HAP-1 (cell line): ENCODE results near the gene BLVRA.
"Not testable (repeated sequence)": the region's sequence is repeated elsewhere in the genome, so short reads cannot be mapped to it uniquely, and the experiment has no call there.

Experiments
- DNase-seq, 2 experiments: peaks; one replicate each; pipeline ENCODE4 v3.0.0-alpha.2; 2016 to 2020; ENCODE audit warnings: low spot score in 2 of 2
- H3K27me3 ChIP-seq: fragments of 250-450 bp; sonication (Bioruptor Pico); 2 replicates; pipeline ENCODE4 v1.5.1; 2020; ENCODE audit warnings: low read depth, mild to moderate bottlenecking, moderate library complexity
- H3K36me3 ChIP-seq: fragments of 250-450 bp; sonication (Bioruptor Pico); replicated peaks from 2 replicates; pipeline ENCODE4 v1.5.1; 2020; ENCODE audit warnings: mild to moderate bottlenecking
- H3K4me1 ChIP-seq: fragments of 250-450 bp; sonication (Bioruptor Pico); 2 replicates; pipeline ENCODE4 v1.5.1; 2020; ENCODE audit warnings: mild to moderate bottlenecking
- H3K4me3 ChIP-seq: fragments of 250-450 bp; sonication (Bioruptor Pico); 2 replicates; pipeline ENCODE4 v1.5.1; 2020; ENCODE audit warnings: mild to moderate bottlenecking, moderate library complexity
- H3K9me3 ChIP-seq: fragments of 250-450 bp; sonication (Bioruptor Pico); 2 replicates; pipeline ENCODE4 v1.5.1; 2020; ENCODE audit warnings: mild to moderate bottlenecking, moderate library complexity
- in situ Hi-C: fragments of 300-500 bp; cut with MboI; formaldehyde crosslinking; loops from 3 replicates; pipeline ENCODE4 v1.14.3; 2020; ENCODE audit warnings: low sequenced_read_pairs, inconsistent platforms, mixed read lengths

The BLVRA gene

DNA sequence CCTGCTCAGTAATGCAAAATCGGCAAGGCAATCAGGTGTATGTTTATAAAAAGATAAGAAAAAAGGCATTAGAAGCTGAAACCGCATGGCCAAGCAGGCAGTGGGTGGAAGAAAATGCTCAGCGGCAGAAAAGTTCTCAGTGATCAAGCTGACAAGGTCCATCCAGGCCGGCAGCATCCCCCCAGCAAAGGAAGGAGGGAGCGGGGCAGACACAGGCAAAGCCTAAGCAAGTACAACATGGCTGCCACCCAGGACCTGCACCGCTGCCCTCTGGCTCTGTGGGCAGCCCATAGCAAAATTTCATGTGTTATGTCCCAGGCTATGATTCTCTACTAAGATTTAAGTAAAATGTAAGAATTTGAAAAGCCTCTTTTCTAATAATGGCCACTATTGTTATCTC lies 65.5 kb downstream of the BLVRA start:
- Histone ChIP-seq H3K9me3 (no peaks in the 10 kb centered on the region; the same call in 1 of the 2 replicates), H3K27me3 (no peaks in the 10 kb centered on the region; the same call in 1 of the 2 replicates), H3K36me3 (no peaks in the 10 kb centered on the region), H3K4me1 (0 out of 2 replicates have a peak, but pooled peaks cover 2% of the 10 kb centered on the region), H3K4me3 (no peak overlapping the region)
- in situ Hi-C loops, result no loop called here
- no peak for DNase-seq

DNA sequence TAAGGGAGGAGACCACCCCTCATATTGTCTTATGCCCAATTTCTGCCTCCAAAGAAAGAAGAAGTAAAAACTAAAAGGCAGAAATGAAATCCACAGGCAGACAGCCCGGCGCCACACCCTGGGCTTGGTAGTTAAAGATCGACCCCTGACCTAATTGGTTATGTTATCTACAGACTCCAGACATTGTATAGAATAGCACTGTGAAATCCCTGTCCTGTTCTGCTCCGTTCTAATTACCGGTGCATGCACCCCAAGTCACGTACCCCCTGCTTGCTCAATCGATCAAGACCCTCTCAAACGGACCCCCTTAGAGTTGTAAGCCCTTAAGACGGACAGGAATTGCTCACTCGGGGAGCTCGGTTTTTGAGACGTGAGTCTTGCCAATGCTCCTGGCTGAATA lies 66.0 kb downstream of the BLVRA start:
- in situ Hi-C loops, H3K27me3 ChIP-seq, DNase-seq, H3K36me3 ChIP-seq, H3K4me1 ChIP-seq, H3K4me3 ChIP-seq, H3K9me3 ChIP-seq: not testable (repeated sequence)

DNA sequence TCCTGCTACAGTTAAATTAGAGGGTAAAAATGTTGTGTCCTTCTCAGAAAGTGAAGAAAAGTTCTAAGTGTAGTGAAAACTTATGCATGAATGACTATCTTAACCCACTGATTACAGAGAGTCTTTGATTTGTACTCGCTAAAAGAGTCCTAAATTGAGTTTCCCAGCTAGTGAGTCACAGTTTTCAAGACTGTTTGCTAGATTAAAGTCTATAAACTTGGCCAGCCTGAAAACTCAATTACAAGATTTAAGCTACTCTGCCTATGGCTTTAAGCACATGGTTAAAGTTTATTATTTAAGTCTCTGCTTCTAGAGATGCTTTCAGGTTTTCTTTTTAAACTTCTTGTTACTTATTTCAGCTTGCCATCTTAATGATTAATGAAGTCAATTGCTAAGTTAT lies 66.5 kb downstream of the BLVRA start:
- Histone ChIP-seq H3K9me3 (no peaks in the 10 kb centered on the region; the same call in 1 of the 2 replicates), H3K27me3 (no peaks in the 10 kb centered on the region; the same call in 1 of the 2 replicates), H3K36me3 (no peaks in the 10 kb centered on the region), H3K4me3 (no peak overlapping the region), H3K4me1 (0 out of 2 replicates have a peak, but pooled peaks cover 2% of the 10 kb centered on the region)
- no peak for DNase-seq
- in situ Hi-C loops, result loop anchor here (25.0 kb wide), 2 partner anchors 238 to 363 kb away; partner anchors contain the start of gene STK17A

DNA sequence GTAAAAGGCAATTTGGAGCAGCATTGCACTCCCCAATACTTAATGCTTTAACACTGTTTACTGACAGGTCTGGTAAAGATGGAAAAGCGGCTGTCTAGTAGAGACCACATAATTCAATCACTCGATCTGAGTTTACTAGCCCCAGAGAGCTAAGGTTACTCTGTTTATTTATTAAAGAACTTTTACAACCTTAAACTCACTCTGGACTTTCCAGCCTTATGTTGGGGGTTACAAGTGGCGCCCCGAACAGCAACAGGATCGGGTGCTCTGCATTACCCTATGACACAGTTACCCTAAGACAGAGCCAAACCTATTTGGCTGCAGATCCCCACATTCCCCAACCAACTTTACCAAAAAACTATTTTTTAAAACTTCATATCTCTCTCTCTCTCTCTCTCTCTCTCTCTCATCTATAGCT lies 66.9 kb downstream of the BLVRA start:
- DNase-seq, result no peak
- H3K4me1 ChIP-seq, result 0 out of 2 replicates have a peak, but pooled peaks cover 2% of the 10 kb centered on the region
- no peaks in the 10 kb centered on the region for H3K36me3 ChIP-seq
- in situ Hi-C loops, result loop anchor here (25.0 kb wide), 2 partner anchors 238 to 363 kb away; partner anchors contain the start of gene STK17A
- H3K9me3 ChIP-seq, result no peaks in the 10 kb centered on the region; the same call in 1 of the 2 replicates
- no peaks in the 10 kb centered on the region; the same call in 1 of the 2 replicates for H3K27me3 ChIP-seq
- no peak overlapping the region for H3K4me3 ChIP-seq

DNA sequence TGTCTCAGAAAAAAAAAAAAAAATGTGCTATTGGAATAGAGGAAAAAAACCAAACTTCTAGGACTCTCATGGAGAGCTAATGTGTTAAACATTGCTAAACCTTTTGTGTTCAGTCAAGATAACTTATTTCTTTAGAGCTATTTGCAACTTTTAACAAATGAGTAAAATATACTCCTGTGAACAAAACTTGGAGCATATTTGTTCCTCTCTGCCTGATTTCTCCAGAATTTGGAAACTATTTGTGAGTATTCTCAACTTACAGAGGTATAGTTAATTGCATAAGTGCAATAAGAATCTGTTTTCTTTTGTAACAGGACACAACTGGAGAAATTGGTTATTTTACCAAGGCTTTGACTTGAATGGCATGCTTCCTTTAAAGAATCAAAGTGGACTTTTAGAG lies 72.4 kb downstream of the BLVRA start:
- DNase-seq, H3K4me3 ChIP-seq, H3K36me3 ChIP-seq, H3K9me3 ChIP-seq, H3K4me1 ChIP-seq, H3K27me3 ChIP-seq: not testable (repeated sequence)
- in situ Hi-C loops, result loop anchor here (10.0 to 25.0 kb wide), 3 partner anchors 106 to 369 kb away; partner anchors contain the start of genes COA1 and STK17A

DNA sequence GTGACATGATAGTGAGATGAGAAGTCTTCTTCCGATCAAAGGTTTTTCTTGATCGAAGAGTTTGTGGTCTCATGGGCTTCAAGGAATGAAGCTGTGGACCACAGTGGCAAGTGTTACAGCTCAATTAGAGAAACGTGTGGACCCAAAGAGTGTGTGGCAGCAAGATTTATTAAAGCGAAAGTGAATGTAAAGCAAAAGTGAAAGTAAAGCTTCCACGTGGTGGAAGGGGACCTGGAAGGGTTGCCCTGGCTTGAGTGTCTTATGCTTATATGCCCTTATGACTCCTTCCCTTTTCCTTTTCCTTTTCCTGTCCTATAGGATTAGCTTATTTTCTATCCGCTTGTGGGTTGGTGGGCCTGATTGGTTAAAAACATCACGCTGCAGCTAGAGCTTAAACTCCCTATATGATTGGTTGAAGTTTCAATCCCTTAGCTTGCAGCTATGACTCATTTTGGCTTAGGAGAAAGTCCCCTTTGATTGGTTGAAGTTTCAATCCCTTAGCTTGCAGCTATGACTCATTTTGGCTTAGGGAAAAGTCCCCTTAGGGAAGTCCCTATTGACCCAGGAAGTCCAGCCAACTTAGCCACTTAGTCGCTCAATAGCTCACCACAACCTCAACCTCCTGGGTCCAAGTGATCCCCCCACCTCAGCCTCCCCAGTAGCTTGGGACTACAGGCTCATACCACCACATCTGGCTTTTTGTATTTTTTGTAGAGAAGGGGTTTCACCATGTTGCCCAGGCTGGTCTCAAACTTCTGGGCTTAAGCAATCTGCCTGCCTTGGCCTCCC lies 76.2 kb downstream of the BLVRA start:
- Histone ChIP-seq H3K4me3 (no peak overlapping the region), H3K9me3 (no peaks in the 10 kb centered on the region), H3K36me3 (no peaks in the 10 kb centered on the region), H3K27me3 (no peaks in the 10 kb centered on the region), H3K4me1 (peaks cover 4% of the 10 kb centered on the region; the same call in 1 of the 2 replicates)
- in situ Hi-C loops, result loop anchor here (10.0 to 25.0 kb wide), 3 partner anchors 110 to 372 kb away; partner anchors contain the start of genes COA1 and STK17A
- DNase-seq, result no peak

DNA sequence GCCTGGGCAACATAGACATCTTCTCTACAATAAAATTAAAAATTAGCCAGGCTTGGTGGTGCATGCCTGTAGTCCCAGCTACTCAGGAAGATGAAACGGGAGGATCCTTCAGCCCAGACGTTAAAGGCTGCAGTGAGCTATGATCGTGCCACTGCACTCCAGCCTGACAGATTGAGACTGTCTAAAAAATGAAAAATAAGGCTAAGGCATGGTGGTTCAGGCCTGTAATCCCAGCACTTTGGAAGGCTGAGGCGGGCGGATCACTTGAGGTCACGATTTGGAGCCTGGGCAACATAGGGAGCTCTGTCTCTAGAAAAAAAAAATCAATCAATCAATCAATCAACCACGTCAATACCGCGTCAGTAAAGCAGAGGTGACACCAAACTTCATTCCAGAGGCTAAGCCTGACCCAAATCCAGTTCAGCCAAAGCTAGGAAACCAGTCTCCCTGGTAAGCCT lies 79.8 kb downstream of the BLVRA start:
- H3K9me3 ChIP-seq, result no peaks in the 10 kb centered on the region
- DNase-seq, result no peak
- no peaks in the 10 kb centered on the region for H3K27me3 ChIP-seq
- H3K4me3 ChIP-seq, result peak overlapping the region; percentile 19
- in situ Hi-C loops, result loop anchor here (10.0 to 25.0 kb wide), 3 partner anchors 113 to 376 kb away; partner anchors contain the start of genes COA1 and STK17A
- peaks cover 14% of the 10 kb centered on the region for H3K4me1 ChIP-seq
- no peaks in the 10 kb centered on the region for H3K36me3 ChIP-seq

DNA sequence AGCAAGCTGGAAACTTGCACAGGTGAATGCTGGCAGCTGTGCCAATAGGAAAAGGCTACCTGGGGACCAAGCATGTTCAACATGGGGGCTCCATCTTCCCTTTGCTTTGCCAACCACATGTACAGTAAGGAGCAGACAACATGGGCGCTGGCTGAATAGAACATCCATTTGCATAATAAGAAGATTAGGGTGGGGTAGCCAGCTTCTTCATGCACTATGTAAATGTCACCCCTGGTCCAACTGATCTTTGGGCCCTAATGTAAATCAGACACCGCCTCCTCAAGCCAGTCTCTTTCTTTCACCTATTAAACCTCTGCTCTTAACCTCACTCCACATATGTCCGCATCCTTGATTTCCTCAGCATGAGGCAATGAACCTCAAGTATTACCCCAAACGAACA lies 84.8 kb downstream of the BLVRA start:
- no peaks in the 10 kb centered on the region for H3K9me3 ChIP-seq
- no peaks in the 10 kb centered on the region for H3K36me3 ChIP-seq
- peaks cover 19% of the 10 kb centered on the region for H3K4me1 ChIP-seq
- no peak overlapping the region for H3K4me3 ChIP-seq
- DNase-seq, result peak; percentile 56 to 69
- H3K27me3 ChIP-seq, result no peaks in the 10 kb centered on the region
- in situ Hi-C loops, result loop anchor here (25.0 kb wide), 2 partner anchors 256 to 381 kb away; partner anchors contain the start of gene STK17A

DNA sequence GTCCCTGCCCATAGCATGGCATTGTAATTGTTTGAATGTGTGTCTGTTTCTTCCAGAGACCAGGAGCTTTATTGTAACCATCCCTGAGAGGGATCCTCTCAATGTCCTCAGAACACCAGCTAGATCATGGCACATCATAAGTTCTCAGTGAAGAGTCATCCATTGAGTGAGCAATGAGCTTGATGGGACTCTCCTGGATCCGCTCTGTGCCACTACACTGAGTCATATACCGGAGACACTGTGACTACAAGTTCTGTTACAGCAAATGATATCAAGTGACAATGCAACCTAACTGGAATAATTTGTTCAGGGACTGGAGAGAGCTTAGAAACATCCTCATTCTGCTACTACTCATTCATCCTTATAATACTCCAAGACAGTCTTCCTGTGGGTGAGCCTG lies 85.8 kb downstream of the BLVRA start:
- no peaks in the 10 kb centered on the region for H3K27me3 ChIP-seq
- DNase-seq, result no peak
- H3K9me3 ChIP-seq, result no peaks in the 10 kb centered on the region
- in situ Hi-C loops, result loop anchor here (25.0 kb wide), 2 partner anchors 257 to 382 kb away; partner anchors contain the start of gene STK17A
- H3K36me3 ChIP-seq, result no peaks in the 10 kb centered on the region
- H3K4me1 ChIP-seq, result peaks cover 15% of the 10 kb centered on the region
- H3K4me3 ChIP-seq, result no peak overlapping the region

DNA sequence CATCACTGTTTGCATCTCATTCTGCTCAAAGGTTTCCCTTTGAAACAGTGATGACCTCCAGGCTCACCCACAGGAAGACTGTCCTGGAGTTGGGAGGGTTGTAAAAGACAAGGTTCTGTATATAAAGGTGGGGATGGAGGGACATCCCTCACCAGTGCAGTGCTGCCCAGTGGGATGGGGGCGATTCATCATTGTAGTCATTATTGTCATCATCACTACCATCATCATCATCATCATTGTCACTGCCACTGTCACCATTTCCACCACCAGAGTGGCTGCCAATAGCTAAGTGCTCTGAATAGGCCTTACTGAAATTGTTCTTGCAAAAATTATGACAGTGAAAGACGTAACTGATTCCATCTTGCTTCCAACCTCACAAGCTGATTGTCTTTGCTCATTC lies 86.2 kb downstream of the BLVRA start:
- no peaks in the 10 kb centered on the region for H3K27me3 ChIP-seq
- H3K36me3 ChIP-seq, result no peaks in the 10 kb centered on the region
- no peak for DNase-seq
- peaks cover 15% of the 10 kb centered on the region for H3K4me1 ChIP-seq
- H3K9me3 ChIP-seq, result no peaks in the 10 kb centered on the region
- in situ Hi-C loops, result loop anchor here (25.0 kb wide), 2 partner anchors 257 to 382 kb away; partner anchors contain the start of gene STK17A
- no peak overlapping the region for H3K4me3 ChIP-seq

DNA sequence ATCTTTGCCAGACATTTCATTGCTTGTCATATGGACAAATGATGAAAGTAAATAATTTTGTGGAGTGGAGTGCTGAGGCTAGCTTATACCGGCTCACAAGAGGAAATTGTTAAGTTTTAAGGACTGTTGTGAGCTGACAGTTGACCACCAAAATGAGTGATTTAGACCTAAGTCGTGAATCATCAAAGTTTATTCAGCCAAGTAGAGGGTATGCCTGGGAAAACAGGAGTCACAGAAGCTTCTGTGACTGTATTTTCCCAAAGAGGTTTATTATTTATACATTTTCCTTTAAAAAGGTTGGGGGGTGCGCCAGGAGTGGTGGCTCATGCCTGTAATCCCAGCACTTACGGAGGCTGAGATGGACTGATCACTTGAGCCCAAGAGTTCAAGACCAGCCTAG lies 89.0 kb downstream of the BLVRA start:
- DNase-seq, result no peak
- H3K9me3 ChIP-seq, result peaks cover 6% of the 10 kb centered on the region; the same call in 1 of the 2 replicates
- no peaks in the 10 kb centered on the region for H3K27me3 ChIP-seq
- in situ Hi-C loops, result loop anchor here (25.0 kb wide), 2 partner anchors 260 to 385 kb away; partner anchors contain the start of gene STK17A
- no peaks in the 10 kb centered on the region for H3K36me3 ChIP-seq
- H3K4me3 ChIP-seq, result no peak overlapping the region
- peaks cover 9% of the 10 kb centered on the region for H3K4me1 ChIP-seq

DNA sequence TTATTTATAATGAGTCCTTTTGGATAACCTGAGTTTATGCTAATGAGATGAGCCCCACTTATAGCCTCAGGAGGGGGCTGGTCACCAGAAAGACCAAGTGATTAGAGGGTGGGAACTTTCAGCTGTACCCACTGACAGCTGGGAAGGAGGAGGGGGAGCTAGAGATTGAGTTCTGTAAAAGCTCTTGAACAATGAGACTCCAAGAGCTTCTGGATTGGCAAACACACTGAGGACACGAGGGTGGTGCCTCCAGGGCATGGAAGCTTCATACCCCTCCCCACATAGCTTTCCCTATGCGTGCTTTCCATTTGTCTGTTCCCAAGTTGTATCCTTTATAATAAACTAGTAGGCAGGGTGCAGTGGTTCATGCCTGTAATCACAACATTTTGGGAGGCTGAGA lies 90.6 kb downstream of the BLVRA start:
- DNase-seq, result peak in 1 of 2 experiments; percentile 49
- H3K27me3 ChIP-seq, result no peaks in the 10 kb centered on the region
- no peak overlapping the region for H3K4me3 ChIP-seq
- H3K4me1 ChIP-seq, result no peaks in the 10 kb centered on the region; the same call in 1 of the 2 replicates
- peaks cover 6% of the 10 kb centered on the region; the same call in 1 of the 2 replicates for H3K9me3 ChIP-seq
- in situ Hi-C loops, result loop anchor here (25.0 kb wide), 2 partner anchors 262 to 387 kb away; partner anchors contain the start of gene STK17A
- H3K36me3 ChIP-seq, result no peaks in the 10 kb centered on the region

DNA sequence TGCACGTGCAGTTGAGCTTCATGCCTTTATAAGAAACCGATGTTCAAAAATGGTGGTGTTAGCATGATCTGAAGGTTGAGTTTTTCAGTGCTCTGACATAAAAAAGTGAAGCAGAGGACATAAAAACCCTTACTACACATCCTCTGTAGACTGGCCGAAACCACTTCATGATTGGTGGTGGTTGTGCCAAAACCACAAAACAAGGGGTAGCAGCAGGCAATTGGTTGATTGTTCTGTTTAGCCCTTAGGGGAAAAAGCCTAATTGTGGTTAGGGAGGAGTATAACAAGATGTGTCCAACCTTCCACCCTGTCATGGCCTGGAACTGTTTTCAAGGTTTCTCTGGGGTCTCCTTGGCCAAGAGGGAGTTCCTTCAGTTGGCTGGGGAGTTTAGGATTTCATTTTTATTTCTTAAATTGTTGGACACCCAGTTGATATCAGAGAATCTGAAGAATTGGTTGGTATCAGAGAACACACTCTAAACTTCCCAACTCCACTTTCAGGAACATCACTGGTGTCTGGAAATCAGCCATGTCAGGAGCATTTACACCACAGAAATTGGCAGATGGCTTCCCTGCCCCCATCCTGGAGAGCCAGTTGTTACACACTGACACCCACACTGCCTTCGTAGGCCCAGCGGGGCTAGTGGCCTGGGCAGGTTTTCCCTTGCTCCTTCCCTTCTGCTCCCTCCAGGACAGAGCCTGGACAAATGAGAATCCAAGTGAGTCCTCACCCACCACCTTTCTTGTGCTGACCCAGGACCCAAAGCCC lies 92.1 kb downstream of the BLVRA start:
- H3K27me3 ChIP-seq, result no peaks in the 10 kb centered on the region
- no peaks in the 10 kb centered on the region for H3K36me3 ChIP-seq
- H3K9me3 ChIP-seq, result peaks cover 6% of the 10 kb centered on the region; the same call in 1 of the 2 replicates
- no peak overlapping the region for H3K4me3 ChIP-seq
- no peaks in the 10 kb centered on the region; the same call in 1 of the 2 replicates for H3K4me1 ChIP-seq
- in situ Hi-C loops, result no loop called here
- no peak for DNase-seq
